ENCODE results near the gene PCDHA6.
"Not testable (repeated sequence)": the region's sequence is repeated elsewhere in the genome, so short reads cannot be mapped to it uniquely, and the experiment has no call there.

Gene PCDHA6

DNA sequence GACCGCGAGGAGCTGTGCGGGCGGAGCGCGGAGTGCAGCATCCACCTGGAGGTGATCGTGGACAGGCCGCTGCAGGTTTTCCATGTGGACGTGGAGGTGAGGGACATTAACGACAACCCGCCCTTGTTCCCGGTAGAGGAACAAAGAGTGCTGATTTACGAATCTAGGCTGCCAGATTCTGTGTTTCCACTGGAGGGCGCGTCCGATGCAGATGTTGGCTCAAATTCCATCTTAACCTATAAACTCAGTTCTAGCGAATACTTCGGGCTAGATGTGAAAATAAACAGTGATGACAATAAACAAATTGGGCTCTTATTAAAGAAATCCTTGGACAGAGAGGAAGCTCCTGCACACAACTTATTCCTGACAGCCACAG is 590 bp downstream of the PCDHA6 start:
- no peak for DNase-seq (ENCODE audit: low spot score)
- Histone ChIP-seq H3K4me3 (peak overlapping the region; percentile 51), H3K27ac (no peak overlapping the region)
- TF ChIP-seq, protein P1, sequence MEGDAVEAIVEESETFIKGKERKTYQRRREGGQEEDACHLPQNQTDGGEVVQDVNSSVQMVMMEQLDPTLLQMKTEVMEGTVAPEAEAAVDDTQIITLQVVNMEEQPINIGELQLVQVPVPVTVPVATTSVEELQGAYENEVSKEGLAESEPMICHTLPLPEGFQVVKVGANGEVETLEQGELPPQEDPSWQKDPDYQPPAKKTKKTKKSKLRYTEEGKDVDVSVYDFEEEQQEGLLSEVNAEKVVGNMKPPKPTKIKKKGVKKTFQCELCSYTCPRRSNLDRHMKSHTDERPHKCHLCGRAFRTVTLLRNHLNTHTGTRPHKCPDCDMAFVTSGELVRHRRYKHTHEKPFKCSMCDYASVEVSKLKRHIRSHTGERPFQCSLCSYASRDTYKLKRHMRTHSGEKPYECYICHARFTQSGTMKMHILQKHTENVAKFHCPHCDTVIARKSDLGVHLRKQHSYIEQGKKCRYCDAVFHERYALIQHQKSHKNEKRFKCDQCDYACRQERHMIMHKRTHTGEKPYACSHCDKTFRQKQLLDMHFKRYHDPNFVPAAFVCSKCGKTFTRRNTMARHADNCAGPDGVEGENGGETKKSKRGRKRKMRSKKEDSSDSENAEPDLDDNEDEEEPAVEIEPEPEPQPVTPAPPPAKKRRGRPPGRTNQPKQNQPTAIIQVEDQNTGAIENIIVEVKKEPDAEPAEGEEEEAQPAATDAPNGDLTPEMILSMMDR (IDR thresholded peaks at IDR 0.05): no peak

GRCh38 chr5:140829511-140830501 is 2.0 kb downstream of the PCDHA6 start:
- not testable (repeated sequence) for H3K4me3 ChIP-seq; H3K27ac ChIP-seq; DNase-seq (ENCODE audit: low spot score)

GRCh38 chr5:140833993-140834392 is 6.2 kb downstream of the PCDHA6 start, which contains the start of gene PCDHA7:
TSS of gene PCDHA7 (plus strand) at chr5:140834269. CDS start at chr5:140834384, 115 bp downstream.
- DNase-seq (ENCODE audit: low spot score): no peak
- H3K27ac ChIP-seq: no peak within 1 kb of the TSS
- TF ChIP-seq, protein P1 (IDR thresholded peaks at IDR 0.05): no peak
- H3K4me3 ChIP-seq: peak within 1 kb of the TSS; percentile 38

- DNase-seq (ENCODE audit: low spot score); H3K27ac ChIP-seq: not testable (repeated sequence)
These were observed 6.8 kb downstream of the PCDHA6 start for GRCh38 chr5:140834439-140835008.

DNA sequence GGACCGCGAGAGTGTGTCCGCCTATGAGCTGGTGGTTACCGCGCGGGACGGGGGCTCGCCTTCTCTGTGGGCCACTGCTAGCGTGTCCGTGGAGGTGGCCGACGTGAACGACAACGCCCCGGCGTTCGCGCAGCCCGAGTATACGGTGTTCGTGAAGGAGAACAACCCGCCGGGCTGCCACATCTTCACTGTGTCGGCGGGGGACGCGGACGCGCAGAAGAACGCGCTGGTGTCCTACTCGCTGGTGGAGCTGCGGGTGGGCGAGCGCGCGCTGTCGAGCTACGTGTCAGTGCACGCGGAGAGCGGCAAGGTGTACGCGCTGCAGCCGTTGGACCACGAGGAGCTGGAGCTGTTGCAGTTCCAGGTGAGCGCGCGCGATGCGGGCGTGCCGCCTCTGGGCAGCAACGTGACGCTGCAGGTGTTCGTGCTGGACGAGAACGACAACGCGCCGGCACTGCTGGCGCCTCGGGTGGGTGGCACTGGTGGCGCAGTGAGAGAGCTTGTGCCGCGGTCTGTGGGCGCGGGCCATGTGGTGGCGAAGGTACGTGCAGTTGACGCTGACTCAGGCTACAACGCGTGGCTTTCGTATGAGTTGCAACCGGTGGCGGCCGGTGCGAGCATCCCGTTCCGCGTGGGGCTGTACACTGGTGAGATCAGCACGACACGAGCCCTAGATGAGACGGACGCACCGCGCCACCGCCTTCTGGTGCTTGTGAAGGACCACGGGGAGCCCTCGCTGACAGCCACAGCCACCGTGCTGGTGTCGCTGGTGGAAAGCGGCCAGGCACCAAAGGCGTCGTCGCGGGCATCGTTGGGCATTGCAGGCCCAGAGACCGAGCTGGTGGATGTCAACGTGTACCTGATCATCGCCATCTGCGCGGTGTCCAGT is 8.1 kb downstream of the PCDHA6 start:
- TF ChIP-seq, protein P1 (IDR thresholded peaks at IDR 0.05): no peak
- no peak overlapping the region for H3K27ac ChIP-seq
- no peak for DNase-seq (ENCODE audit: low spot score)
- H3K4me3 ChIP-seq: no peak overlapping the region

More at GRCh38 chr5:140834439-140835008, 6.8 kb downstream of the PCDHA6 start:
- peak overlapping the region; percentile 38 for H3K4me3 ChIP-seq

GRCh38 chr5:140840978-140841962 is 13.5 kb downstream of the PCDHA6 start, which contains the start of gene PCDHA8:
TSS of gene PCDHA8 (plus strand) at chr5:140841187. CDS start at chr5:140841322, 135 bp downstream.
- Histone ChIP-seq H3K4me3 (no peak within 1 kb of the TSS), H3K27ac (no peak within 1 kb of the TSS)
- TF ChIP-seq, protein P1 (IDR thresholded peaks at IDR 0.05): no peak
- no peak for DNase-seq (ENCODE audit: low spot score)

Measured in coronary artery (tissue), 2 donors.